OCI-LY7 (cell line): ENCODE measurements around the gene PTDSS2. TPM values are rescaled to one million over a fixed set of nuclear protein-coding genes. Genes with fewer than 3 reads are reported as not detected.

ENCODE experiments used
- BruUV-seq: library from RNA; stranded (reverse); fragments of 400-500 nt; replicated peaks from 2 replicates; lab custom pipeline; 2021; lab: Mats Ljungman, UMichigan
- CTCF ChIA-PET: fragments of 300-600 bp; sonication (Branson Sonifier 250); formaldehyde crosslinking; loops from one replicate; lab custom pipeline; 2022; ENCODE audit warnings: antibody characterized with exemption; ENCODE audit not compliant: unreplicated experiment; lab: Charles Lee
- POLR2A ChIA-PET: fragments of 300-600 bp; sonication (Branson Sonifier 250); formaldehyde crosslinking; loops from one replicate; lab custom pipeline; 2022; ENCODE audit warnings: antibody characterized with exemption; lab: Charles Lee
- DNase-seq: peaks from one replicate; pipeline ENCODE4 v3.0.0-alpha.2; 2015; ENCODE audit warnings: low spot score
- H2AFZ ChIP-seq: fragments of 200-600 bp; sonication (generic), shearing (Covaris generic); 2 replicates; pipeline ENCODE4 v1.6.1; 2014; ENCODE audit warnings: mild to moderate bottlenecking, antibody characterized with exemption, low read length, moderate library complexity
- H3K27ac ChIP-seq: fragments of 200-600 bp; sonication (generic); 2 replicates; pipeline ENCODE4 v1.5.1; 2014; ENCODE audit warnings: mixed run types, low read depth, mild to moderate bottlenecking, moderate library complexity, low read length, inconsistent platforms; ENCODE audit not compliant: poor library complexity, severe bottlenecking
- H3K36me3 ChIP-seq: fragments of 200-600 bp; sonication (generic); 2 replicates; pipeline ENCODE4 v1.6.1; 2014; ENCODE audit warnings: mild to moderate bottlenecking, antibody characterized with exemption, low read length, moderate library complexity, mixed read lengths; ENCODE audit not compliant: insufficient read depth
- H3K4me1 ChIP-seq: fragments of 200-600 bp; sonication (generic); 2 replicates; pipeline ENCODE4 v1.5.1; 2014; ENCODE audit warnings: mild to moderate bottlenecking, low read length; ENCODE audit not compliant: insufficient read depth, poor library complexity, severe bottlenecking
- H3K4me2 ChIP-seq: fragments of 200-600 bp; sonication (generic); 2 replicates; pipeline ENCODE4 v1.6.1; 2014; ENCODE audit warnings: mild to moderate bottlenecking, low read length
- H3K4me3 ChIP-seq: fragments of 200-600 bp; sonication (generic); 2 replicates; pipeline ENCODE4 v1.5.1; 2014; ENCODE audit warnings: mild to moderate bottlenecking, low read depth, low read length; ENCODE audit not compliant: poor library complexity, severe bottlenecking
- H3K79me2 ChIP-seq: fragments of 200-600 bp; sonication (generic); 2 replicates; pipeline ENCODE4 v1.6.1; 2016; ENCODE audit warnings: low read depth, mild to moderate bottlenecking, low read length, moderate library complexity, mixed read lengths; ENCODE audit not compliant: insufficient read depth
- H3K9me2 ChIP-seq: fragments of 200-600 bp; sonication (generic); 2 replicates; pipeline ENCODE4 v1.6.1; 2016; ENCODE audit warnings: mild to moderate bottlenecking, low read length, mixed read lengths; ENCODE audit not compliant: insufficient read depth
- H3K9me3 ChIP-seq: fragments of 200-600 bp; sonication (generic); 2 replicates; pipeline ENCODE4 v1.6.1; 2014; ENCODE audit warnings: mild to moderate bottlenecking, mixed run types, low read length, mixed read lengths
- H4K20me1 ChIP-seq: fragments of 200-600 bp; sonication (generic); 2 replicates; pipeline ENCODE4 v1.6.1; 2014; ENCODE audit warnings: mild to moderate bottlenecking, antibody characterized with exemption, low read length, moderate library complexity, mixed read lengths; ENCODE audit not compliant: insufficient read depth
- EZH2phosphoT487 ChIP-seq: fragments of 200-600 bp; sonication (generic); IDR thresholded peaks from 2 replicates; pipeline ENCODE4 v1.6.1; 2018; ENCODE audit warnings: low read depth, borderline replicate concordance, mild to moderate bottlenecking, mixed run types, antibody characterized with exemption, low read length, moderate library complexity, mixed read lengths
- intact Hi-C: fragments of 100-400 bp; cut with micrococcal nuclease; formaldehyde crosslinking; loops from one replicate; pipeline ENCODE4 v1.10.0; 2022; ENCODE audit not compliant: unreplicated experiment
- total RNA-seq, 2 experiments: library from RNA; depleted of rRNA in 1 of 2; stranded (reverse); fragments of >200 nt in 1 of 2; shearing (Covaris generic) in 1 of 2; gene quantifications; 2 replicates each; pipeline ENCODE4 v1.2.3, GENCODE V29; 2014 to 2022
- TF ChIP-seq, protein P1 (sequence below): fragments of 200-600 bp; sonication (generic); conservative IDR thresholded peaks from 2 replicates; pipeline ENCODE4 v1.5.1; 2014; ENCODE audit warnings: mild to moderate bottlenecking, antibody characterized with exemption, low read length, moderate library complexity, mixed read lengths

PTDSS2 gene
- total RNA-seq, 2 experiments from 2014 or later, result 27.8 to 32.7 TPM

DNA sequence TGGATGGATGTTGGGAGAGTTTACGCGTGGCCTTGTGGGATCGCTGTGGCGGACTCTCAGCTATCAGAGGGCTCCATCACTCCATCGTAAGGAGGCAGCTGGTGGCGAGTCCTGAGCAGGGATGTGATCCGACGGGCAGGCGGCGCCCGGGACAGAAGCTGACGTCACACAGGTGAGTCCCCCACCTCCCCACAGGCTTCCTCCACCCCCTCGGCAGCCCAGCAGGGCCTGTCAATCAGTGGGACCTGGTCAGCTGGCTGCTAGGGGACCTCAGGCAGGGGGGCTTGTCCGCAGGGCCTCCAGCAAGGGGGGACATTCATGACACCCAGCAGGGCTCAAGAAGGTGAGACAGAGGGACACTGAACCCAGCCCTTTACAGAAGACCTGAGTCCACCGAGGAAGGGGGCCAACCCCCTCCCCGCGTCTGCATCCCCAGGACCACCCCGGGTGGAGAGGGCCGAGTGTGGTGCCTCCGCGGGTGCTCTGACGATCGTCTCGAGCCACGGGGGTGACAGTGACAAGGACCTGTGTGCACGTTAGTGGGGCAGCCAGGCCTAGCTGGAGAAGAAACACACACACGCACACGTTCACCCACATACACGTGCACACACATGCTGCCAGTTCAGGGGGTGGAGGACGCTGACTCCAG, 78.2 kb downstream of the PTDSS2 start:
- DNase-seq, result no peak
- TF ChIP-seq, protein P1, sequence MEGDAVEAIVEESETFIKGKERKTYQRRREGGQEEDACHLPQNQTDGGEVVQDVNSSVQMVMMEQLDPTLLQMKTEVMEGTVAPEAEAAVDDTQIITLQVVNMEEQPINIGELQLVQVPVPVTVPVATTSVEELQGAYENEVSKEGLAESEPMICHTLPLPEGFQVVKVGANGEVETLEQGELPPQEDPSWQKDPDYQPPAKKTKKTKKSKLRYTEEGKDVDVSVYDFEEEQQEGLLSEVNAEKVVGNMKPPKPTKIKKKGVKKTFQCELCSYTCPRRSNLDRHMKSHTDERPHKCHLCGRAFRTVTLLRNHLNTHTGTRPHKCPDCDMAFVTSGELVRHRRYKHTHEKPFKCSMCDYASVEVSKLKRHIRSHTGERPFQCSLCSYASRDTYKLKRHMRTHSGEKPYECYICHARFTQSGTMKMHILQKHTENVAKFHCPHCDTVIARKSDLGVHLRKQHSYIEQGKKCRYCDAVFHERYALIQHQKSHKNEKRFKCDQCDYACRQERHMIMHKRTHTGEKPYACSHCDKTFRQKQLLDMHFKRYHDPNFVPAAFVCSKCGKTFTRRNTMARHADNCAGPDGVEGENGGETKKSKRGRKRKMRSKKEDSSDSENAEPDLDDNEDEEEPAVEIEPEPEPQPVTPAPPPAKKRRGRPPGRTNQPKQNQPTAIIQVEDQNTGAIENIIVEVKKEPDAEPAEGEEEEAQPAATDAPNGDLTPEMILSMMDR, result no peak
- TF ChIP-seq EZH2phosphoT487, result no peak
- Histone ChIP-seq H3K27ac (no peak overlapping the region), H3K36me3 (peaks cover 12% of the 10 kb centered on the region; the same call in 1 of the 2 replicates), H3K4me1 (no peaks in the 10 kb centered on the region), H2AFZ (no peak overlapping the region), H3K9me3 (no peaks in the 10 kb centered on the region), H3K4me2 (no peak overlapping the region), H4K20me1 (no peaks in the 10 kb centered on the region), H3K9me2 (no peaks in the 10 kb centered on the region), H3K4me3 (no peak overlapping the region), H3K79me2 (no peaks in the 10 kb centered on the region)
- ChIA-PET POLR2A (no interaction called here), CTCF (no interaction called here)
- intact Hi-C loops, result no loop called here
- no TSS peak for BruUV-seq

DNA sequence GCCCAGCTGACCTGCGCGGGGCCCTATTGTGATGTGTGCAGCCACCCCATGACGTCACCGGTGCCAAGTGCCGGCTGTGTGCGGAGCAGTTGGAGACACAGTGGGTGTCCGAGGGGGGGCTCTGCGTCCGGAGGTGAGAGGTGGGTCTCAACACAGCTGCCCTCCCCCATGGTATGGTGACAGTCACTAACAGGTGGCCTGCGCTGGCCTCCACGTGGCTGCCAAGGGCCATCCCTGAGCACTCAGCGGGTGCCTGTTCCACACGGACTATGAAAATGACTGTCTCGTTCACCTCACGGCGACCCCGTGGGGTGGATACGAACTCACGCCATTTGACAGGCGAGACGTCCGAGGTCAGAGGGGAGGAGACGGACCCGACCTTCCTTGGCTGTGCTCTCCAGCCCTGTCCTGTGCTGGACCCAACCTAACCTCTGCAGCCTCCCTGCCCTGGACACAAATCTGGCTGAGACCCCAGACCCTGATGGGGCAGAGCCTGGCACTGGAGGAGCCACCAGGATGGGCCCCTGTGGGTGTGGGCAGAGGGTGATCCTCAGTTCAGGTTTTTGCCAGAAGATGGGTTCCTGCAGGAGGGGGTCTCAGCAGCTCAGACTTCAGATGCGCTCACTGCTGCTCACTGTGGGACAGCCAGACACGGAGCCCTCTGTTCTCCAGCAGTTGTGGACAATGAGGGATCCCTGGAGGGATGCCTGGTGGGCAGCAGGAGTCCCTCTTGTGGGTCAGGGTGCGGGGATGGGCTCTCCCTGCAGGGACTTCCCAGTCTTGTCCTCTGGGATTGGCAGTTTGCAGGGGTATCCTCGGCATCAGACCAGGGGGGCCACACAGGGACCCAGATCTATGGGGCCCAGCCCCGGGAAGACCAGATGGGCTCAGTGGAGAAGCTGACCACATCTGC, 79.0 kb downstream of the PTDSS2 start:
- ChIA-PET POLR2A (no interaction called here), CTCF (no interaction called here)
- TF ChIP-seq, protein P1, result no peak
- Histone ChIP-seq H3K9me3 (no peaks in the 10 kb centered on the region), H3K4me2 (no peak overlapping the region), H2AFZ (no peak overlapping the region), H3K9me2 (no peaks in the 10 kb centered on the region), H3K4me1 (peaks cover 3% of the 10 kb centered on the region), H4K20me1 (no peaks in the 10 kb centered on the region), H3K4me3 (no peak overlapping the region), H3K27ac (no peak overlapping the region), H3K79me2 (no peaks in the 10 kb centered on the region), H3K36me3 (peaks cover 17% of the 10 kb centered on the region; the same call in 1 of the 2 replicates)
- intact Hi-C loops, result no loop called here
- DNase-seq, result no peak
- BruUV-seq, result no TSS peak
